ENCODE data around the gene NDUFA8. TPM values are rescaled to one million over a fixed set of nuclear protein-coding genes. Genes with fewer than 3 reads are reported as not detected.

NDUFA8 gene
- polyA plus RNA-seq, 1 of the 3 experiments (the other 2 are of a cell fraction), result 116 TPM

- no peak for DNase-seq
- H3F3A ChIP-seq (replicated peaks; ENCODE audit: insufficient read depth), result no peaks in the 10 kb centered on the region
- no peaks in the 10 kb centered on the region; a peak in 1 of 4 replicates for H3K4me1 ChIP-seq (ENCODE audit: control insufficient read depth in 1 of 2, insufficient read depth in 2 of 2, low read depth in 1 of 2, low read length in 1 of 2)
- no peak overlapping the region for H3K4me2 ChIP-seq
- no peaks in the 10 kb centered on the region for H3K9me3 ChIP-seq
- H3K9me2 ChIP-seq, result no peaks in the 10 kb centered on the region
- POLR2A ChIA-PET, result no interaction called here
- H3K79me2 ChIP-seq (ENCODE audit: insufficient read depth), result no peaks in the 10 kb centered on the region
- no peaks in the 10 kb centered on the region for H4K20me1 ChIP-seq (ENCODE audit: insufficient read depth)
- no peak overlapping the region for H2AFZ ChIP-seq (ENCODE audit: low read depth)
- WGBS (ENCODE audit: low lambda C conversion rate), result 88% methylated on average over 16 of the region's 16 CpGs
- H3K27me3 ChIP-seq (ENCODE audit: insufficient read depth), result peaks cover 4% of the 10 kb centered on the region; the same call in 1 of the 2 replicates
- H3K4me3 ChIP-seq (ENCODE audit: low read depth in 2 of 2, low read length in 1 of 2), result no peak overlapping the region
- no peak overlapping the region for H3K27ac ChIP-seq (ENCODE audit: low read depth in 2 of 2, low read length in 1 of 2)
- H3K36me3 ChIP-seq (replicated peaks in 1 of 2; ENCODE audit: control insufficient read depth in 1 of 2, insufficient read depth in 2 of 2, low read length in 1 of 2), result no peaks in the 10 kb centered on the region
- TF ChIP-seq CHD2 (IDR thresholded peaks at IDR 0.05; ENCODE audit: low read length, partially characterized antibody) (no peak), EZH2phosphoT487 (IDR thresholded peaks at IDR 0.05; ENCODE audit: borderline replicate concordance, low read depth) (no peak), TEAD4 (IDR thresholded peaks at IDR 0.05; ENCODE audit: borderline replicate concordance, insufficient read depth) (no peak), GABPA (IDR thresholded peaks at IDR 0.05; ENCODE audit: low read depth) (no peak), CTCF (IDR thresholded peaks at IDR 0.05) (no peak), EP300 (IDR thresholded peaks at IDR 0.05; ENCODE audit: borderline replicate concordance in 1 of 2, low read depth in 1 of 2, low read length in 1 of 2) (no peak), GATA2 (CRISPR knock-in tag; IDR thresholded peaks at IDR 0.05) (no peak), NRF1 (IDR thresholded peaks at IDR 0.05; ENCODE audit: low read depth, low read length) (no peak), RFX5 (IDR thresholded peaks at IDR 0.05; ENCODE audit: low read length) (no peak), RAD21 (IDR thresholded peaks at IDR 0.05; ENCODE audit: low read length) (no peak), REST (IDR thresholded peaks at IDR 0.05; ENCODE audit: low read depth, low read length) (no peak), SIN3A (IDR thresholded peaks at IDR 0.05; ENCODE audit: borderline replicate concordance, low read depth, low read length) (no peak), USF2 (IDR thresholded peaks at IDR 0.05; ENCODE audit: borderline replicate concordance, low read depth, low read length) (no peak), TAF1 (IDR thresholded peaks at IDR 0.05; ENCODE audit: borderline replicate concordance, low read depth, low read length) (no peak), NFIC (IDR thresholded peaks at IDR 0.05; ENCODE audit: borderline replicate concordance) (no peak), SMC3 (IDR thresholded peaks at IDR 0.05; ENCODE audit: low read depth, low read length) (no peak), USF1 (IDR thresholded peaks at IDR 0.05; ENCODE audit: borderline replicate concordance, low read depth) (no peak)
- H3K9ac ChIP-seq, result no peak overlapping the region
- CTCF ChIA-PET, result no interaction called here
Observed at GRCh38 chr9:122192914-122193525, 33.4 kb upstream of the NDUFA8 start.

Measured in SK-N-SH (cell line).